ENCODE results near the gene SPPL2B. TPM values are rescaled to one million over a fixed set of nuclear protein-coding genes. Genes with fewer than 3 reads are reported as not detected.

SPPL2B gene
- total and polyA plus RNA-seq, 10 donors, result 40.5 to 111 (median 78.1) TPM

GRCh38 chr19:2374808-2375207, 46.3 kb downstream of the SPPL2B start:
- no peak for DNase-seq
- H3K4me3 ChIP-seq, result no peak overlapping the region
- H3K27me3 ChIP-seq (replicated peaks in 1 of 7), result peaks cover 0 to 24% (median 0%) of the 10 kb centered on the region in 7 donors
- intact Hi-C loops (cut with DNase I; ENCODE audit: low total_unique reads), result no loop called here
- TF ChIP-seq POLR2A (IDR thresholded peaks at IDR 0.05) (no peak), CTCF (IDR thresholded peaks at IDR 0.05 in 8 of 11, conservative IDR thresholded peaks at IDR 0.05 in 3 of 11) (no peak), POLR2AphosphoS5 (IDR thresholded peaks at IDR 0.05) (no peak)
- WGBS, 5 donors, result 84 to 91% (median 89%) methylated on average over 13 of the region's 13 CpGs
- H3K4me1 ChIP-seq, result no peaks in the 10 kb centered on the region
- no peaks in the 10 kb centered on the region for H3K36me3 ChIP-seq
- no peak overlapping the region for H3K27ac ChIP-seq
- peaks cover 0 to 23% (median 12%) of the 10 kb centered on the region in 8 donors for H3K9me3 ChIP-seq

DNA sequence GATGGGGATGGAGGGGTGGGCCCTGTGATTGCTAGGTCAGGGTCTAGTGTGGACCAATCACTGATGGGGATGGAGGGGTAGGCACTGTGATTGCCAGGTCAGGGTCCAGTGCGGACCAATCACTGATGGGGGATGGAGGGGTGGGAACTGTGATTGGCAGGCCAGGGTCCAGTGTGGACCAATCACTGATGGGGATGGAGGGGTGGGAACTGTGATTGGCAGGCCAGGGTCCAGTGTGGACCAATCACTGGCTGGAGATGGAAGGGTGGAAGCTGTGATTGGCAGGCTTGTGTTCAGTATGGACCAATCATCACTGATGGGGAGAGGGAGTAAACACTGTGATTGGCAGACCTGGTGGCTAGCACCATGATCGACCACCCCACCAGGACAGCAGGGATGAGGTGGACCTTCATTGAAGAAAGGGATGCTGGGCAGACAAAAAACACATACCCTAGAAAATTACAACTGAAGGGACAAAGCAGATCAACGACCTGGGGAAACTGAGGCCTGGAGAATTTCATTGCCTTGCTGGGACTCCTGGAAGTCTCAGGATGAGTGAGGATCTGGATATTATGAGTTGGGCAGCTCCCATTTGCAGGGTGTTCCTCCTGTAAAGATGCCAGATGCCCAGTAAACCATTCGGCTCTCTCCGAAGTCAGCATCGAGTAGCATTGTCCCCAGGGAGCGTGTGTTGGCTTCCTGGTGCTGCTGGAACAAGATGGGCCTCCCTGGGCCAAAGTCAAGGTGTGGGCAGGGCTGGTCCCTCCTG, 47.1 kb downstream of the SPPL2B start:
- intact Hi-C loops (cut with DNase I; ENCODE audit: low total_unique reads), result no loop called here
- TF ChIP-seq POLR2AphosphoS5 (IDR thresholded peaks at IDR 0.05) (no peak), CTCF (IDR thresholded peaks at IDR 0.05 in 8 of 11, conservative IDR thresholded peaks at IDR 0.05 in 3 of 11) (no peak), POLR2A (IDR thresholded peaks at IDR 0.05) (no peak)
- no peaks in the 10 kb centered on the region for H3K36me3 ChIP-seq
- DNase-seq, result no peak
- WGBS, 5 donors, result 78 to 90% (median 86%) methylated on average over 7 of the region's 7 CpGs
- H3K4me3 ChIP-seq, result no peak overlapping the region
- no peak overlapping the region for H3K27ac ChIP-seq
- H3K4me1 ChIP-seq, result no peaks in the 10 kb centered on the region
- H3K9me3 ChIP-seq, result peaks cover 0 to 24% (median 15%) of the 10 kb centered on the region in 8 donors
- H3K27me3 ChIP-seq (replicated peaks in 1 of 7), result peaks cover 0 to 19% (median 0%) of the 10 kb centered on the region in 7 donors

DNA sequence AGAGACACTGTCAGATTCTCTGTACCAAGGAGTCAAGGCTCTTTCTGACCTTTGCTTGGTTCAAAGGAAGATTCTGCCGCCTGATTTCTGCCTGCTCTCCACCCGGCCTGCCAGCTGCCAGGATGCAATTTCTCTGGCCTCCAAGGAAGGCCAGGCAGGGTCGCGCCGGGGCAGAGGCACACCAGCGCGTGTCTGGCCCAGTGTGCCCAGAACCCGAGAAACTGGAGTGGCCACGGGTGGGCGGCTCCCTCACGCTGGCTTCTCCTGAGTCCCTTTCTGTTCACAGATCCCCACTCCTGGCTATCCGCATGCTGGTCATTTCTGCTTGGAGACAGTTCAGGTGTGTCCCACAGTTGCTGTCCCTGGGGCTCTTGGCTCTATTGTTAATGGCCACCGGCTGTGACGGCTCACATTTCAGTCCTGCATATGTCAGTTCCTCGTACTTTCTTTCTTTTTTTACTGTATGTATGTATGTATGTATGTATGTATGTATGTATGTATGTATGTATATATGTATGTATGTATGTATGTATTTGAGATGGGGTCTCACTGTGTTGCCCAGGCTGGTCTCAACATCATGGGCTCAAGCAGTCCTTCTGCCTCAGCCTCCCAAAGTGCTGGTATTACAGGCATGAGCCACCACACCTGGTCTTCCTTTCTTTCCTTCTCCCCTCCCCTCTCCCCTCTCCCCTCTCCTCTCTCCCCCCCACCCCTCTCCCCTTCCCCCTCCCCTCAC, 48.5 kb downstream of the SPPL2B start:
- DNase-seq, result no peak
- Histone ChIP-seq H3K27ac (no peak overlapping the region), H3K36me3 (no peaks in the 10 kb centered on the region), H3K4me1 (no peaks in the 10 kb centered on the region), H3K27me3 (replicated peaks in 1 of 7) (peaks cover 0 to 5% (median 0%) of the 10 kb centered on the region in 7 donors), H3K4me3 (no peak overlapping the region), H3K9me3 (peaks cover 0 to 30% (median 20%) of the 10 kb centered on the region in 8 donors)
- intact Hi-C loops (cut with DNase I; ENCODE audit: low total_unique reads), result no loop called here
- 74 to 84% (median 78%) methylated on average over 8 to 15 of the region's 15 CpGs for WGBS, 5 donors
- TF ChIP-seq POLR2AphosphoS5 (IDR thresholded peaks at IDR 0.05) (no peak), CTCF (IDR thresholded peaks at IDR 0.05 in 8 of 11, conservative IDR thresholded peaks at IDR 0.05 in 3 of 11) (no peak), POLR2A (IDR thresholded peaks at IDR 0.05) (no peak)

- H3K27ac ChIP-seq, result no peak overlapping the region
- peaks cover 0 to 30% (median 20%) of the 10 kb centered on the region in 8 donors for H3K9me3 ChIP-seq
- peaks cover 0 to 21% (median 5%) of the 10 kb centered on the region in 6 donors for H3K4me1 ChIP-seq
- 90 to 96% (median 91%) methylated on average over 2 of the region's 2 CpGs for WGBS, 5 donors
- H3K4me3 ChIP-seq, result no peak overlapping the region
- no peak for DNase-seq
- H3K27me3 ChIP-seq (replicated peaks in 1 of 7), result peaks cover 0 to 21% (median 0%) of the 10 kb centered on the region in 7 donors
- no peaks in the 10 kb centered on the region for H3K36me3 ChIP-seq
- TF ChIP-seq POLR2A (IDR thresholded peaks at IDR 0.05) (no peak), POLR2AphosphoS5 (IDR thresholded peaks at IDR 0.05) (no peak)
- intact Hi-C loops (cut with DNase I; ENCODE audit: low total_unique reads), result no loop called here
These were observed 52.1 kb downstream of the SPPL2B start for GRCh38 chr19:2380567-2380966.
